ENCODE measurements around the gene ADAMTS6.

The ADAMTS6 gene

DNA sequence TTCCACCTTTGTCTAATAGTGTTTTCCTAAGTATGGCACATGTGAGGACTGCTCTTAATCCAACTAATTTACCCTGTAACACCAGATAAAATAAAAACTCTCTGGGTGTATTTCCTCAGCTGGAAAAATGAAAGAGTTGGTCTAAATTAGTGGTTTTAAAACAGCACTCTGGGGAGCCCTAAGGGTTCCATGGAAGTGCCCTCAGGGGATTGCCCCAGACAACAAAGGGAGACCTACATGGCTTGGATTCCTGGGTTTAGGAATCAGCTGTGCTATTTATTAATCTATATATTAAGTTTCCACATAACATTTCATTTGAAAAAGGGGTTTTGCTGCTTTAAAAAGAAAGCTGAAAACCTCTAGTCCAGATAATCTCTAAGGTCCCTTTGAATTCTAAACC is 20.2 kb downstream of the ADAMTS6 start:
- Histone ChIP-seq H3K27me3 (ENCODE audit: insufficient read depth, poor library complexity, severe bottlenecking) (no peaks in the 10 kb centered on the region), H3K27ac (replicated peaks) (no peak overlapping the region), H3K4me3 (replicated peaks; ENCODE audit: insufficient read depth, low read length) (no peak overlapping the region)
- no peak for TF ChIP-seq GABPA (IDR thresholded peaks at IDR 0.05; ENCODE audit: low read depth)
- TF ChIP-seq SPI1 (IDR thresholded peaks at IDR 0.05; ENCODE audit: borderline replicate concordance, low read depth): no peak
- TF ChIP-seq, protein P1, sequence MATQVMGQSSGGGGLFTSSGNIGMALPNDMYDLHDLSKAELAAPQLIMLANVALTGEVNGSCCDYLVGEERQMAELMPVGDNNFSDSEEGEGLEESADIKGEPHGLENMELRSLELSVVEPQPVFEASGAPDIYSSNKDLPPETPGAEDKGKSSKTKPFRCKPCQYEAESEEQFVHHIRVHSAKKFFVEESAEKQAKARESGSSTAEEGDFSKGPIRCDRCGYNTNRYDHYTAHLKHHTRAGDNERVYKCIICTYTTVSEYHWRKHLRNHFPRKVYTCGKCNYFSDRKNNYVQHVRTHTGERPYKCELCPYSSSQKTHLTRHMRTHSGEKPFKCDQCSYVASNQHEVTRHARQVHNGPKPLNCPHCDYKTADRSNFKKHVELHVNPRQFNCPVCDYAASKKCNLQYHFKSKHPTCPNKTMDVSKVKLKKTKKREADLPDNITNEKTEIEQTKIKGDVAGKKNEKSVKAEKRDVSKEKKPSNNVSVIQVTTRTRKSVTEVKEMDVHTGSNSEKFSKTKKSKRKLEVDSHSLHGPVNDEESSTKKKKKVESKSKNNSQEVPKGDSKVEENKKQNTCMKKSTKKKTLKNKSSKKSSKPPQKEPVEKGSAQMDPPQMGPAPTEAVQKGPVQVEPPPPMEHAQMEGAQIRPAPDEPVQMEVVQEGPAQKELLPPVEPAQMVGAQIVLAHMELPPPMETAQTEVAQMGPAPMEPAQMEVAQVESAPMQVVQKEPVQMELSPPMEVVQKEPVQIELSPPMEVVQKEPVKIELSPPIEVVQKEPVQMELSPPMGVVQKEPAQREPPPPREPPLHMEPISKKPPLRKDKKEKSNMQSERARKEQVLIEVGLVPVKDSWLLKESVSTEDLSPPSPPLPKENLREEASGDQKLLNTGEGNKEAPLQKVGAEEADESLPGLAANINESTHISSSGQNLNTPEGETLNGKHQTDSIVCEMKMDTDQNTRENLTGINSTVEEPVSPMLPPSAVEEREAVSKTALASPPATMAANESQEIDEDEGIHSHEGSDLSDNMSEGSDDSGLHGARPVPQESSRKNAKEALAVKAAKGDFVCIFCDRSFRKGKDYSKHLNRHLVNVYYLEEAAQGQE (IDR thresholded peaks at IDR 0.05; ENCODE audit: insufficient replicate concordance, low read depth): no peak
- TF ChIP-seq, protein P2, sequence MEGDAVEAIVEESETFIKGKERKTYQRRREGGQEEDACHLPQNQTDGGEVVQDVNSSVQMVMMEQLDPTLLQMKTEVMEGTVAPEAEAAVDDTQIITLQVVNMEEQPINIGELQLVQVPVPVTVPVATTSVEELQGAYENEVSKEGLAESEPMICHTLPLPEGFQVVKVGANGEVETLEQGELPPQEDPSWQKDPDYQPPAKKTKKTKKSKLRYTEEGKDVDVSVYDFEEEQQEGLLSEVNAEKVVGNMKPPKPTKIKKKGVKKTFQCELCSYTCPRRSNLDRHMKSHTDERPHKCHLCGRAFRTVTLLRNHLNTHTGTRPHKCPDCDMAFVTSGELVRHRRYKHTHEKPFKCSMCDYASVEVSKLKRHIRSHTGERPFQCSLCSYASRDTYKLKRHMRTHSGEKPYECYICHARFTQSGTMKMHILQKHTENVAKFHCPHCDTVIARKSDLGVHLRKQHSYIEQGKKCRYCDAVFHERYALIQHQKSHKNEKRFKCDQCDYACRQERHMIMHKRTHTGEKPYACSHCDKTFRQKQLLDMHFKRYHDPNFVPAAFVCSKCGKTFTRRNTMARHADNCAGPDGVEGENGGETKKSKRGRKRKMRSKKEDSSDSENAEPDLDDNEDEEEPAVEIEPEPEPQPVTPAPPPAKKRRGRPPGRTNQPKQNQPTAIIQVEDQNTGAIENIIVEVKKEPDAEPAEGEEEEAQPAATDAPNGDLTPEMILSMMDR (IDR thresholded peaks at IDR 0.05; ENCODE audit: insufficient read depth, low read length): no peak
- TF ChIP-seq POLR2AphosphoS5 (IDR thresholded peaks at IDR 0.05; ENCODE audit: low read depth): no peak
- DNase-seq (ENCODE audit: low read depth in 1 of 2, low spot score in 1 of 2): no peak

DNA sequence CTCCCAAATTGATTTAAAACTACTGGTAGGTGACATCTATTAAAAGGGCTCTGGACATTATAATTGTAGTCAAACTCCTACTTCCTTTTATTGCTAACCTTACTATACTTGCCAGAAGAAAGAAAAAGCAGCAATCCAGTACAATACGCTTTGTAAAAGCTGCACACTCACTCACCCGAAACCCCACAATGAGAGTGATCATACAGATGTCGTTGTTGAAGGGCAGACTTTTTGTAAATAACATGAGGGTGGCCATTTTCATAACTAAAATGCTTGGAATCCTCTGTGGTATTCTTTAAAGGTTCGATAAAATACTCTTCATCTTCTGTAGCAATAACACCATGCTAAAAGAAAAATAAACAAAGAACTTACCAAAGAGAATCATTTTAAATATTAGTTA is 21.7 kb downstream of the ADAMTS6 start:
- TF ChIP-seq GABPA (IDR thresholded peaks at IDR 0.05; ENCODE audit: low read depth) (no peak), POLR2AphosphoS5 (IDR thresholded peaks at IDR 0.05; ENCODE audit: low read depth) (no peak), SPI1 (IDR thresholded peaks at IDR 0.05; ENCODE audit: borderline replicate concordance, low read depth) (no peak)
- TF ChIP-seq, protein P2 (IDR thresholded peaks at IDR 0.05; ENCODE audit: insufficient read depth, low read length): no peak
- TF ChIP-seq, protein P1 (IDR thresholded peaks at IDR 0.05; ENCODE audit: insufficient replicate concordance, low read depth): no peak
- no peaks in the 10 kb centered on the region for H3K27me3 ChIP-seq (ENCODE audit: insufficient read depth, poor library complexity, severe bottlenecking)
- no peak overlapping the region for H3K27ac ChIP-seq (replicated peaks)
- DNase-seq (ENCODE audit: low read depth in 1 of 2, low spot score in 1 of 2): no peak
- no peak overlapping the region for H3K4me3 ChIP-seq (replicated peaks; ENCODE audit: insufficient read depth, low read length)

DNA sequence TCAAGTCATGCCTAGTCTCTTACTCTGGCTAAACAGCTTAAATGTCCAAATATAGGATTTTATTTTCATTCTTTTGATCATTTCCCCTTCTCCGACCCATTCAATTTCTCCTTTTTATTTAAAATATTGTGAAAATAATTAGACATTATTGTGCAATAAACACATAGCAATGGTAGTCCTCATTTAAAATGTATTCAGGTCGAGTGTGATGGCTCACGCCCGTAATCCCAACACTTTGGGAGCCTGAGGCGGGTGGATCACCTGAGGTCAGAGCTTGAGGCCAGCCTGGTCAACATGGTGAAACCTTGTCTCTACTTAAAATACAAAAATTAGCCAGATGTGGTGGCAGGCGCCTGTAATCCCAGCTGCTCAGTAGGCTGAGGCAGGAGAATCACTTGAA is 26.7 kb downstream of the ADAMTS6 start:
- Histone ChIP-seq H3K27ac (replicated peaks) (no peak overlapping the region), H3K27me3 (ENCODE audit: insufficient read depth, poor library complexity, severe bottlenecking) (no peaks in the 10 kb centered on the region), H3K4me3 (replicated peaks; ENCODE audit: insufficient read depth, low read length) (no peak overlapping the region)
- TF ChIP-seq POLR2AphosphoS5 (IDR thresholded peaks at IDR 0.05; ENCODE audit: low read depth) (no peak), GABPA (IDR thresholded peaks at IDR 0.05; ENCODE audit: low read depth) (no peak), SPI1 (IDR thresholded peaks at IDR 0.05; ENCODE audit: borderline replicate concordance, low read depth) (no peak)
- TF ChIP-seq, protein P2 (IDR thresholded peaks at IDR 0.05; ENCODE audit: insufficient read depth, low read length): no peak
- TF ChIP-seq, protein P1 (IDR thresholded peaks at IDR 0.05; ENCODE audit: insufficient replicate concordance, low read depth): no peak
- DNase-seq (ENCODE audit: low read depth in 1 of 2, low spot score in 1 of 2): no peak
